AG09319 (cell line): ENCODE results near the gene CDAN1.
"Not testable (repeated sequence)": the region's sequence is repeated elsewhere in the genome, so short reads cannot be mapped to it uniquely, and the experiment has no call there.

Experiments used
- DNase-seq: peaks from one replicate; pipeline ENCODE4 v3.0.0-alpha.2; 2010; ENCODE audit warnings: low read depth; ENCODE audit errors: extremely low read depth
- CTCF ChIP-seq: IDR thresholded peaks from 2 replicates; pipeline ENCODE4 v1.5.1; 2011; ENCODE audit warnings: low read depth, mild to moderate bottlenecking, inconsistent platforms, low read length, moderate library complexity

CDAN1 gene

GRCh38 chr15:42772144-42772543, 35.2 kb upstream of the CDAN1 start:
- DNase-seq, result no peak
- TF ChIP-seq CTCF, result no peak

- DNase-seq, result not testable (repeated sequence)
Measured at GRCh38 chr15:42766109-42766508, 29.2 kb upstream of the CDAN1 start.

GRCh38 chr15:42764154-42764731, 27.3 kb upstream of the CDAN1 start:
- DNase-seq, result not testable (repeated sequence)

- not testable (repeated sequence) for DNase-seq
Measured at GRCh38 chr15:42761813-42762212, 24.9 kb upstream of the CDAN1 start.

GRCh38 chr15:42760759-42761158, 23.8 kb upstream of the CDAN1 start:
- no peak for TF ChIP-seq CTCF
- no peak for DNase-seq

- TF ChIP-seq CTCF, result no peak
- no peak for DNase-seq
Measured at GRCh38 chr15:42759093-42759492, 22.2 kb upstream of the CDAN1 start.

- no peak for DNase-seq
Measured at GRCh38 chr15:42750306-42750705, 13.4 kb upstream of the CDAN1 start.

GRCh38 chr15:42749266-42749665, 12.3 kb upstream of the CDAN1 start:
- DNase-seq, result no peak
- TF ChIP-seq CTCF, result no peak

More at GRCh38 chr15:42750306-42750705, 13.4 kb upstream of the CDAN1 start:
- no peak for TF ChIP-seq CTCF

GRCh38 chr15:42744195-42744594, 7.3 kb upstream of the CDAN1 start:
- no peak for DNase-seq
- no peak for TF ChIP-seq CTCF
